GM21515 (cell line): ENCODE results near the gene MAP3K8.

Source experiments
- ATAC-seq: cut with Tn5 transposase; IDR thresholded peaks from one replicate; pipeline ENCODE4 v1.9.1; 2021; ENCODE audit not compliant: unreplicated experiment

The MAP3K8 gene

GRCh38 chr10:30488316-30488715, 54.3 kb downstream of the MAP3K8 start:
- ATAC-seq, result peak; percentile 48

- ATAC-seq, result no peak
Measured at GRCh38 chr10:30489346-30489745, 55.4 kb downstream of the MAP3K8 start.

GRCh38 chr10:30490289-30491000, 56.5 kb downstream of the MAP3K8 start:
- ATAC-seq, result peak; percentile 42

GRCh38 chr10:30491204-30491915, 57.4 kb downstream of the MAP3K8 start:
- no peak for ATAC-seq

GRCh38 chr10:30491916-30492515, 58.0 kb downstream of the MAP3K8 start:
- ATAC-seq, result no peak

GRCh38 chr10:30493609-30494530, 59.9 kb downstream of the MAP3K8 start:
- ATAC-seq, result no peak

GRCh38 chr10:30494558-30494957, 60.6 kb downstream of the MAP3K8 start:
- ATAC-seq, result no peak

- no peak for ATAC-seq
Measured at GRCh38 chr10:30495687-30496086, 61.7 kb downstream of the MAP3K8 start.

- no peak for ATAC-seq
Measured at GRCh38 chr10:30499816-30500215, 65.8 kb downstream of the MAP3K8 start.

GRCh38 chr10:30500534-30500933, 66.5 kb downstream of the MAP3K8 start:
- no peak for ATAC-seq

- ATAC-seq, result no peak
Measured at GRCh38 chr10:30500963-30501504, 67.0 kb downstream of the MAP3K8 start.

- ATAC-seq, result peak; percentile 79
Measured at GRCh38 chr10:30502266-30503060, 68.5 kb downstream of the MAP3K8 start.

GRCh38 chr10:30503700-30504266, 69.8 kb downstream of the MAP3K8 start:
- no peak for ATAC-seq

- no peak for ATAC-seq
Measured at GRCh38 chr10:30505543-30506298, 71.7 kb downstream of the MAP3K8 start.

GRCh38 chr10:30509508-30509907, 75.5 kb downstream of the MAP3K8 start:
- ATAC-seq, result no peak

GRCh38 chr10:30510184-30510931, 76.4 kb downstream of the MAP3K8 start:
- ATAC-seq, result peak; percentile 83

- peak; percentile 32 for ATAC-seq
Measured at GRCh38 chr10:30510932-30511700, 77.1 kb downstream of the MAP3K8 start.
